Stomach (tissue), 9 donors: ENCODE measurements around the gene HLA-DPB1. TPM values are rescaled to one million over a fixed set of nuclear protein-coding genes. Genes with fewer than 3 reads are reported as not detected.

ENCODE experiments used
- DNase-seq, 2 donors: peaks; one replicate each; pipeline versions ENCODE4 v3.0.0 to v3.0.0-alpha.2; 2013 to 2019
- H3K27ac ChIP-seq, 5 donors: fragments of 200-600 bp in 4 of 5; sonication (generic) in 4 of 5; one replicate each; pipeline ENCODE4 v1.5.1; 2013 to 2019; ENCODE audit warnings: mild to moderate bottlenecking in 1 of 5, moderate library complexity in 1 of 5
- H3K27me3 ChIP-seq, 3 donors: fragments of 200-600 bp; sonication (generic); one replicate each; pipeline ENCODE4 v1.5.1; 2017 to 2019; ENCODE audit warnings: mixed run types in 1 of 3
- H3K36me3 ChIP-seq, 4 donors: fragments of 200-600 bp; sonication (generic); 1 replicate in 3 of 4; 2 replicates in 1 of 4; pipeline ENCODE4 v1.5.1; 2016 to 2019
- H3K4me1 ChIP-seq, 4 donors: fragments of 200-600 bp; sonication (generic); one replicate each; pipeline ENCODE4 v1.5.1; 2016 to 2019
- H3K4me3 ChIP-seq, 4 donors: fragments of 200-600 bp; sonication (generic) in 3 of 4; one replicate each; pipeline ENCODE4 v1.5.1; 2016 to 2019; ENCODE audit warnings: mild to moderate bottlenecking in 1 of 4
- H3K9me3 ChIP-seq, 4 donors: fragments of 200-600 bp; sonication (generic); one replicate each; pipeline ENCODE4 v1.5.1; 2016 to 2019
- CTCF ChIP-seq, 7 experiments: fragments of 450-650 bp in 4 of 7; fragments of 200-600 bp in 3 of 7; sonication (generic) in 3 of 7; IDR thresholded peaks; one replicate each; pipeline ENCODE4 v1.5.1; 2016 to 2019; ENCODE audit warnings: antibody characterized with exemption in 7 of 7, control low read depth in 2 of 7, mild to moderate bottlenecking in 1 of 7
- EP300 ChIP-seq: sonication (generic); formaldehyde crosslinking; IDR thresholded peaks from one replicate; pipeline ENCODE4 v1.6.1; 2017; ENCODE audit warnings: antibody characterized with exemption
- POLR2A ChIP-seq, 4 donors: fragments of 450-650 bp; IDR thresholded peaks; one replicate each; pipeline ENCODE4 v1.6.1; 2016; ENCODE audit warnings: antibody characterized with exemption in 4 of 4, control low read depth in 2 of 4, mild to moderate bottlenecking in 1 of 4, moderate library complexity in 1 of 4
- POLR2AphosphoS5 ChIP-seq, 3 donors: sonication (generic); formaldehyde crosslinking; IDR thresholded peaks; one replicate each; pipeline ENCODE4 v1.6.1; 2016; ENCODE audit warnings: antibody characterized with exemption in 3 of 3
- WGBS, 5 donors: extraction: QIAGEN DNeasy Blood & Tissue Kit in 3 of 5; methylation state at CpG; one replicate each; pipeline versions ENCODE4 v1.1.5 to v1.1.7; 2013 to 2018; 5-methylcytosine and 5-hydroxymethylcytosine counted together
- intact Hi-C: fragments of 100-400 bp; cut with DNase I; formaldehyde crosslinking; loops from one replicate; pipeline ENCODE4 v1.15.1; 2023; ENCODE audit warnings: low total_unique reads
- polyA plus RNA-seq, 3 donors: library from polyadenylated mRNA; stranded (reverse); fragments of 200-250 nt; gene quantifications; one replicate each; pipeline ENCODE4 v1.2.3, GENCODE V29; 2013
- total RNA-seq, 5 donors: library from RNA; depleted of rRNA; stranded (reverse); fragments of >200 nt; gene quantifications; one replicate each; pipeline versions ENCODE4 v1.1.0 to v1.2.3, GENCODE V29; 2014 to 2016
- donor health status: healthy with polysubstance abuse.
- donor health status: Bipolar disorder and iron deficiency.
- donor health status: healthy.

Gene HLA-DPB1
- total and polyA plus RNA-seq, 8 donors = 10.7 to 62.2 (median 46.6) TPM; not detected in 1

GRCh38 chr6:33105916-33106871 is 30.4 kb downstream of the HLA-DPB1 start:
- H3K4me1 ChIP-seq = no peaks in the 10 kb centered on the region
- TF ChIP-seq POLR2AphosphoS5 (IDR thresholded peaks at IDR 0.05) = no peak
- TF ChIP-seq CTCF (IDR thresholded peaks at IDR 0.05) = no peak
- no peak for TF ChIP-seq POLR2A (IDR thresholded peaks at IDR 0.05)
- TF ChIP-seq EP300 = no peak
- H3K27me3 ChIP-seq = peaks cover 0 to 49% (median 0%) of the 10 kb centered on the region in 3 donors
- H3K9me3 ChIP-seq = peaks cover 0 to 10% (median 3%) of the 10 kb centered on the region in 4 donors
- H3K36me3 ChIP-seq = no peaks in the 10 kb centered on the region
- peak overlapping the region in 2 of 5 donors; percentile 58 to 62 for H3K27ac ChIP-seq
- no peak overlapping the region for H3K4me3 ChIP-seq
- no peak for DNase-seq
- WGBS, 5 donors = 43 to 59% (median 51%) methylated on average over 8 to 9 of the region's 9 CpGs
- intact Hi-C loops = no loop called here

- H3K27ac ChIP-seq = no peak overlapping the region
- no peak overlapping the region for H3K4me3 ChIP-seq
- peaks cover 0 to 62% (median 3%) of the 10 kb centered on the region in 3 donors for H3K27me3 ChIP-seq
- no peak for DNase-seq
- no peaks in the 10 kb centered on the region for H3K36me3 ChIP-seq
- intact Hi-C loops = no loop called here
- H3K9me3 ChIP-seq = no peaks in the 10 kb centered on the region
- WGBS, 5 donors = 46 to 91% (median 66%) methylated on average over 2 of the region's 2 CpGs
- H3K4me1 ChIP-seq = no peaks in the 10 kb centered on the region
- TF ChIP-seq POLR2A (IDR thresholded peaks at IDR 0.05) = no peak
- no peak for TF ChIP-seq POLR2AphosphoS5 (IDR thresholded peaks at IDR 0.05)
- no peak for TF ChIP-seq EP300
- TF ChIP-seq CTCF (IDR thresholded peaks at IDR 0.05) = no peak
These were observed 31.9 kb downstream of the HLA-DPB1 start for GRCh38 chr6:33107641-33108040.

- intact Hi-C loops = no loop called here
- no peaks in the 10 kb centered on the region for H3K4me1 ChIP-seq
These were observed 32.5 kb downstream of the HLA-DPB1 start for GRCh38 chr6:33108307-33108706.

GRCh38 chr6:33112148-33112547 is 36.4 kb downstream of the HLA-DPB1 start:
- peak in 1 of 2 donors; percentile 72 for DNase-seq
- TF ChIP-seq POLR2AphosphoS5 (IDR thresholded peaks at IDR 0.05) (no peak), CTCF (IDR thresholded peaks at IDR 0.05) (no peak), POLR2A (IDR thresholded peaks at IDR 0.05) (no peak)
- 18 to 30% (median 23%) methylated on average over 1 of the region's 1 CpG for WGBS, 5 donors
- intact Hi-C loops = no loop called here
- no peaks in the 10 kb centered on the region for H3K36me3 ChIP-seq
- H3K27ac ChIP-seq = no peak overlapping the region
- H3K27me3 ChIP-seq = peaks cover 0 to 66% (median 23%) of the 10 kb centered on the region in 3 donors
- no peak overlapping the region for H3K4me3 ChIP-seq
- peaks cover 4 to 8% (median 6%) of the 10 kb centered on the region in 4 donors for H3K4me1 ChIP-seq
- no peaks in the 10 kb centered on the region for H3K9me3 ChIP-seq

More at GRCh38 chr6:33108307-33108706, 32.5 kb downstream of the HLA-DPB1 start:
- H3K36me3 ChIP-seq = no peaks in the 10 kb centered on the region
- no peak for DNase-seq
- H3K4me3 ChIP-seq = no peak overlapping the region
- H3K27ac ChIP-seq = no peak overlapping the region
- peaks cover 0 to 69% (median 6%) of the 10 kb centered on the region in 3 donors for H3K27me3 ChIP-seq
- WGBS, 5 donors = 57 to 90% (median 81%) methylated on average over 2 of the region's 2 CpGs
- H3K9me3 ChIP-seq = no peaks in the 10 kb centered on the region
- TF ChIP-seq POLR2AphosphoS5 (IDR thresholded peaks at IDR 0.05) = no peak
- TF ChIP-seq EP300 = no peak
